Stimulated activated CD4-positive, alpha-beta T cell treated with anti-CD3 and anti-CD28 coated beads, Interleukin-12 subunit alpha, Interleukin-12 subunit beta, amount 100 ng/mL, for 48 hours (primary cell): Measurements from ENCODE around the gene ATP11A.

Source experiments
- DNase-seq, 3 donors: peaks; one replicate each; pipeline ENCODE4 v3.0.0-alpha.2; 2020; ENCODE audit warnings: low read depth in 2 of 3, low spot score in 1 of 3

ATP11A gene

DNA sequence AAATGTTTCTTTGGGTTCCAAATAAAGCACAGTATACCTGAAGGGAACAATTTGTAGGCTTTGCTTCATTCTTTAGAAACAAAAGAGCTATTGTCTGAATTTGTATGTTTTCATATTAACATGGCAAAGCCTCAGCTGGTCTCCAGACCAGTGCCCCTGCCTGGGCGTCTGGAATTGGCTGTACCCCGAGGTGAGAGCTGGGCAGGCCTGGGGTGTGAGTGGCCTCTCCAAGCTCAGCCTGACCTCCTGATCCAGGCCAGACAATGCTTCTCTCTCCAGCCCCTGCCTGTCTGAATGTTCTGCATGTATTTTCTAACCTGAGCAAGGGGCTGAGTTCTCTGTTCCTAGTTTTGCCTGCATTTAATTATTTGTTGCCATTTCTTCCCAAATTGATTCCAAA lies 212.8 kb downstream of the ATP11A start:
- DNase-seq, result no peak

- DNase-seq, result no peak
These were observed 213.3 kb downstream of the ATP11A start for GRCh38 chr13:112903071-112903577.

GRCh38 chr13:112903606-112904195 lies 213.9 kb downstream of the ATP11A start:
- DNase-seq, result no peak

DNA sequence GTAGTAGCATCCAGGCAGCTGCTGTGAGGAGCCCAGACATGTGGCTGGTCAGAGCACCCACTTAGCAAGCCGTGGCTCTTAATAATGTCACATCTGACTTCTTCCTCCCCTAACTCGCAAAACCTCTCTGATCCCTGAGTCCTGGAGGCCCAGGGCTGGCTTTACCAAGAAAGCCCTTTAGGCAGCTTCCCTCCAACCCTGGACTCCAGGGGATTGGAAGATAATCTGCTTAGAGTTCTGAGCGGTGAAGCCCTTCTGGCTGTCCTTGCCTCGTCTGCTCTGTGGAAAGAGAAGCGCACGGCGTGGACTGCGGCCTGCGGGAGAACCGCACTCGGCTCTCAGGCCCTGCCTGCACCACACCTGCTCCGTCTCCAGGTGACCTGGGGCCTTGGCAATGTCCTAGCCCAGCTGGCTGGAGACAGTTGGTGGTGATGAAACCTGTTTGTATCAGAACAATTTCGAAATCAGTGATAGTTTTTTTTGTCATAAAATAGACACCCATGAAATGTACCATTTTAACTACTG lies 214.7 kb downstream of the ATP11A start:
- no peak for DNase-seq

DNA sequence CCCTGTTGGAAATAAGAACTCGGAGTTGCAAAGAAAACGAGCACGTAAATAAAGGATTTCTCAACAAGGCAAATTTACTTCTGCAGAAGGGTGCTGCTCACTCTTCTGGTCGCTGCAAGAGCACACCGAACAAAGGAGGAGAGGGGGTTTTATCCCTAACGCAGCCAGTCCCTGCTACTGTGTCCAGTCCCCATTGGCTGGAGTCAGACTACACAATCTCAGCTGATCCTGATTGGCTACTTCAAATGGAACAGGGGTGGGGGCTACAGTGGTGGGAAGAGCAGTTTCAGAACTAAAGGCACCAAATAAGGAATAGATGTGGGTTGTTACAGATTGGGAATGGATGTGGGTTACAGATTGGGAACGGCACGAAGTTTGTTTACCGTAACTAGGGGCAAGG lies 215.2 kb downstream of the ATP11A start:
- no peak for DNase-seq

DNA sequence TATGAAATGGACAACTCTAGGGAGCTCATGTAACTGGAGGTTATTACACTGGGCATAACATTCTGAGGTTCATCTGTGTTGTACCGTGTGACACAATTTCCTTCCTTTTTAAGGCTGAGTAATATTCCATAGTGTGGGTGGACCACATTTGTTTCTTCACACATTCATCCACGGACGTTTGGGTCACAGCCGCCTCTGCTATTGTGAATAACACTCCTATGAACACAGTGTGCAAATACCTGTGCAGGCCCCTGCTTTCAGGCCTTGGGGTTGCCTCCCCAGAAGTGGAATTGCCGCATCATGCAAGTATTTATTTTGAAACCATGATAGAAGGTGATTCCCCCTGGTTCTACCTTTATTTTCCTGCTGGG lies 215.8 kb downstream of the ATP11A start:
- no peak for DNase-seq

DNA sequence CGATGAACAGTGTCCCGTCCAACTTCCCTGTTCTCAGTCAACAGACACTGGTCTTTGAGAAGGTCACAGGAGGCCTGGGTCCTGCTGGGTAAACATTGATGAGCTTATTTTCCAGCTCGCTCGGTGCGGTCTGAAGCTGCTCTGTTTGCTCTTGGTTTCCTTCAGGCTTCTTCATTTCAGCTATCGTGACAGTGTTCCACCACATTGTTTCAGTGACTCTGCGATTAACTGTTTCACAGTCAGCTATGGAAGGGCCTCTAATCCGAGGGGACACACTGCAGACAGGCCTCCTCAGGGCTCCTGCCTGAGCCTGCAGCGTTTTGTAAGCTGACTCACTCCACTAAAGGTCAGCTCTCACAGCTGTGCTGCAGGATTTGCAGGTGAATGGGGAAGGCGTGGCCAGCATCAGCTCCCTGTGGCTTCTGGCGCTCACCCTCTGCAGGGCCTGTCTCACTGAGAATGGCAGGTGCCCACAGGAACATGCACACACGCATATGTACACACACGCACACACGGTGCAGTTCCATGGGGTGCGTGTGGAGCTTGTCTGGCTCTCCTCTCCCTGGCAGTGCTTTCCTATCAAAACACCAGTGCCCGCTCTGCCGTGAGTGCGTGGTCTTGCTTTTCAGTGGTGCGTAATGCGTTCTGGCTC lies 216.3 kb downstream of the ATP11A start:
- DNase-seq, result no peak

- DNase-seq, result no peak
These were observed 217.4 kb downstream of the ATP11A start for GRCh38 chr13:112907286-112907685.

DNA sequence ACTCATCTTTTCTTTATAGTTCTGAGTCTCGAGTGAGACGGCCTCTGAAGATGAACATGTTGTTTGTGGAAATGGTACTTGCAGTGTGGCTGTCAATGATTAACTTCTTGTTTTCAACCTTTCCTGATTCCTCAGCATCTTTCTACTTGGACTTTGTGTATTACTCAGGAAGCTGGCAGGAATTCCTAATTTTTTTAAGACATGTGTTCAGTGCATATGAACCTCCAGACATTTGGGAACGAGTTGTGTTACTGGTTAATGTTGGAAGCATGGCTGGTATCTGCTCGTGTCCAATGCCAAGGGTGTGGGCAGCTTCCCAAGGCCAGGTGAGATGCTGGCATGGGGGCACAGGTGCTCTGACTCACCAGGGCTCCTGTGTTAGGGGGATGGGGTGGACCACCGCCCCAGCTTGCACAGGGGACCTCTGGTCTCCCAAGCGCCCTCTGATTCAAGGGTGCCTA lies 218.1 kb downstream of the ATP11A start:
- DNase-seq, result no peak

- DNase-seq, result no peak
These were observed 218.5 kb downstream of the ATP11A start for GRCh38 chr13:112908342-112908741.

GRCh38 chr13:112910016-112910415 lies 220.2 kb downstream of the ATP11A start:
- no peak for DNase-seq

DNA sequence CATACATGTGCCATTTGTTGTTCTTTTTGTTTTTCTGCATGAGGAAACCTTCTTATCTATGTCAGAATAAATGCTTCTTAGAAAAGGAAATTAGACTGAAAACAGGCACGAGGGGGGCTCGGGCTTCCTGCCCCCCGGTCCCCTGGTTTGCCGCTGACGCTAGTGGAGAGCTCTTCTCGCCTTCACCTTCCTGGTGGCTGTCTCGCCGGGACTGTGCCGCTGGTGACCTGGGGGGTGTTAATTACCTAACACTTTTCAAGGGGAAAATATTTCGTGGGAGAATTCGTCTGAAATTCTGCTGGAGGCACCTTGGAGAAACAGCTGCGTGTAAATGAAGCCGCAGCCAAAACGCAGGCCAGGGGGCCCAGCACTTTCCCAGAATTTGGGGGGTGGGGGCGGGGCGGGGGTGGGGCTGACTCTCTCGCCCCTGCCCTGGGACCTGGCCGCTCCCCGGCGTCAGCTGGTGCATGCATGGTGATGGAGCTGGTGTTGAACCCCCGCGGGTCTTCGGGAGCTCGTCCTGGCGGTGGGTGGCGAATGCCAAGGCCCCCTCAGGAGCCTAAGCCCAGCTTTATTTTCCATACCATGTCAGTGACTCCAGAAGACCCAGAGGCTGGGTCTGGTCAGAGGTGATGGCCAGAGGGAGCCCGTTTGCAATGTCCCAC lies 220.9 kb downstream of the ATP11A start:
- DNase-seq, result no peak

- DNase-seq, result no peak
These were observed 221.5 kb downstream of the ATP11A start for GRCh38 chr13:112911285-112911701.

- DNase-seq, result no peak
These were observed 222.0 kb downstream of the ATP11A start for GRCh38 chr13:112911883-112912282.

- no peak for DNase-seq
These were observed 223.0 kb downstream of the ATP11A start for GRCh38 chr13:112912726-112913440.

GRCh38 chr13:112916296-112916695 lies 226.5 kb downstream of the ATP11A start:
- DNase-seq, result no peak

DNA sequence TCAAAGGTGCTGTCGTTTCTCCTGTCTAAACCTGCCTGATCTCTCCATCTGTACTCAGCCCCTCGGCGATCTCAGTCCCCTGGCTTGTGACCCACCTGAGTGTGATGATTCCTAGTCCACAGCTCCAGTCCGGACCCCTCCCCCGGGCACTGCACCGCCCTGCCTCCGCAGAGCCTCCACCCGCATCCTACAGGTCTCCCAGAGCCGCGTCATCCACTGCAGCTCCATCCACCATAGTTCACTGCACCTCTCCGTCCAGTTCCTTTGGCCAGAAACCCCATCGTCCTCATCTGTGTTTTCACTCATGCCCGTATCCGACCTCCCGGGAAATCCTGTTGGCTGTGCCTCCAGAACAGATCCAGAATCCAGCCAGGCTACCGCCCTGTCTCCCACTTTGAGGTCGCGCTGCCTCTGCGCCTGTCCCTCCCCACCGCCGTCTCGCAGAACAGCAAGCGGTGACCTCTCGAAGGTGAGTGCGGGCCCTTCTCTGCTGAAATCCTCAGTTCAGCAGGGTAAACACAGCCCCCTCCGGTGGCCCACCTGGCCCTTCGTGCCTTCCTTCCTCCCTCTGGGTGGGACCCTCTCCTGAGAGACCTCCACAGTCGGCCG lies 227.3 kb downstream of the ATP11A start:
- DNase-seq, result no peak

DNA sequence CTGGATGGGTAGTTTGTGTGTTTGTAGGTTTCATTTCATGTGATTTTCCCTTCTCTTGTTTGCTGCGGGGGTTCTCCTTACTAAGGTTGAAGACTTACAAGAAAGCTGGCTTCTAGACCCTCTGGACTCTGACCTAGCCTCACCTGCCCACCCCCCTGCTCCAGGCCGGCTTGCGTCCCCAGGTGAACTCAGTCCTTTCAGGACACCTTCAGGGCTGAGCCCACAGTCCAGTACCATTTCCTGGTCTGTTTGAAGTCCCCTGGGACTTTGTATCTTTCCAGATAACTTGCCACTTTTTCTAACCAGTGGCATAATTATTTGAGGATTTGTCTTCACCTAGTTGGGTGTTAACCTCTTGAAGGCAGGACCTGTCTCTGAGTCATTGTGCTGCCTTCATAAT lies 227.9 kb downstream of the ATP11A start:
- DNase-seq, result no peak

DNA sequence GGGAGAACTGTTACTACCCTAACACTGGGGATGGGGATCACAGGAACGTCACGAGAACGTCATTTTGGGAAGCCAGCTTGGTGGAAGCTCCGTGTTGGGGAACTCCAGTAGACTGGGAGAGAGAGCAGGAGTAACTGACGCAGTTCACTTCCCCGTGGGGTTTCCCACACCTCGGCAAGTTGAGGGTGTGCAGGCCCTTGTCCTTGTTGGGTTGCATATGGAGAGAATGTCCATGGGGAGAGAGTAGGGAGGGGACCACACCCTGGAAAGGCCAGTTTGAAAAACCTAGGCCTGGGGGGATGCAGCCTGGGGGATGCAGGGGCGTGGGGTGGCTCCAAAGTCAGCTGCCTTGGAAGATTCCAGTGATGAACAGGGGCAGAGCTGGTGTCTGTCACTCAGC lies 228.4 kb downstream of the ATP11A start:
- DNase-seq, result no peak

DNA sequence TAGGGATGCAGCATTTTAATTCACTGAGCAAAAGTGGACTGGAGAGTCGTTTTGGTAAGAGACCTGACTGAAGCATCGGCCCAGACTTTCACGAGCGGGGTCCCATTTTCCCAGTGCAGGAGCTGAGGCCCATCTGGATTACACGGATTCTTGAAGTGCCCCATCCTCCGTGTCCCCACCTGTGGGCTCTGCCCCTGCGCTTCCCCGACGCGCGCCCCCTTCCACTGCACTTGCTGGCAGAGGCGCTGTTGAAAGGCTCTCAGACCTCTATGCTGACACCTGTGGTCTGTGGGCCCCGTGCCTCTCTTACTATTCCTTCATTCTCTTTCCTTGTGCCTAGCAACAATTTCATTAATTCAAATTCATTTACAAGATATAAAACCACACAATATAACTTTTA lies 228.9 kb downstream of the ATP11A start:
- DNase-seq, result no peak

DNA sequence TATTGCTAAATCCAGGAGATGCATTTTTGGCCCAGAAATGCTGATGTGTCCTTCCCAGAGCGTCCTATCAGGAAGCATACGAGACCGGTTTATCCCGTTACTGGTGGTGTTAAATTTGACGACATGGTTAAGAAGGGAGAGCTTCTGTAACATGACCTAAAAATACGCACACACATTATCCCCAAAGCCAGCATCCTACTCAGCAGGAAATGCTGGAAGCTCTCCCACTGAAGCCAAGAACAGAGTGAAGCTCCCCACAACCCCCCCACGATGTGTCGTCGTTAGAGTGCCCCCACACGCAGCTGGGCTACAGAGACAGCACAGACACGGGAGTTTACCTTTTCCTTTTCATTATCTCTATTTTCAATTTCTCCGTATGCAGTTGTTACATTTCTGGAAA lies 234.1 kb downstream of the ATP11A start:
- no peak for DNase-seq
